Esophagus muscularis mucosa (tissue), 3 donors: ENCODE measurements around the gene CCDC63.

Experiments used
- CTCF ChIP-seq, 3 experiments: fragments of 200-600 bp in 2 of 3; fragments of 450-650 bp in 1 of 3; sonication (generic) in 2 of 3; IDR thresholded peaks; one replicate each; pipeline ENCODE4 v1.5.1; 2017 to 2019; ENCODE audit warnings: antibody characterized with exemption in 3 of 3, mild to moderate bottlenecking in 2 of 3, moderate library complexity in 1 of 3
- POLR2AphosphoS5 ChIP-seq, 2 donors: sonication (generic); formaldehyde crosslinking; IDR thresholded peaks; one replicate each; pipeline ENCODE4 v1.6.1; 2017; ENCODE audit warnings: antibody characterized with exemption in 2 of 2

- TF ChIP-seq CTCF (IDR thresholded peaks at IDR 0.05) (no peak), POLR2AphosphoS5 (IDR thresholded peaks at IDR 0.05) (no peak)
Measured at GRCh38 chr12:110862329-110862728, 15.5 kb downstream of the CCDC63 start.
